Stimulated activated memory B cell treated with anti-CD40 and anti-IgM and Interleukin-4, amounts not matched to agents 10 μg/mL and 1 μg/mL and 100 μg/mL, for 72 hours (primary cell): ENCODE data around the gene VPS51.

Experiments used
- ATAC-seq: fragments of 150-1000 bp; cut with Tn5 transposase; 2 replicates; pipeline ENCODE4 v1.10.0; 2021
- H3K27ac Mint-ChIP-seq: one replicate; pipeline ENCODE4 v1.8.0; 2022; ENCODE audit warnings: mild to moderate bottlenecking, mixed read lengths
- H3K27me3 Mint-ChIP-seq: one replicate; pipeline ENCODE4 v1.8.0; 2022; ENCODE audit warnings: mixed read lengths
- H3K36me3 Mint-ChIP-seq: one replicate; pipeline ENCODE4 v1.8.0; 2022; ENCODE audit warnings: mixed read lengths
- H3K4me1 Mint-ChIP-seq: one replicate; pipeline ENCODE4 v1.8.0; 2022; ENCODE audit warnings: mixed read lengths
- H3K4me3 Mint-ChIP-seq: one replicate; pipeline ENCODE4 v1.8.0; 2022; ENCODE audit warnings: mild to moderate bottlenecking, moderate library complexity, mixed read lengths
- H3K9me3 Mint-ChIP-seq: one replicate; pipeline ENCODE4 v1.8.0; 2022; ENCODE audit warnings: mixed read lengths

Gene VPS51

GRCh38 chr11:65129649-65130441 is 33.8 kb downstream of the VPS51 start:
- peaks cover 72% of the 10 kb centered on the region for H3K4me1 Mint-ChIP-seq
- no peaks in the 10 kb centered on the region for H3K27me3 Mint-ChIP-seq
- H3K36me3 Mint-ChIP-seq, result peaks cover 70% of the 10 kb centered on the region
- ATAC-seq, result no peak
- H3K27ac Mint-ChIP-seq, result peak overlapping the region; percentile 98
- H3K9me3 Mint-ChIP-seq, result no peaks in the 10 kb centered on the region
- peak overlapping the region; percentile 73 for H3K4me3 Mint-ChIP-seq

- no peaks in the 10 kb centered on the region for H3K27me3 Mint-ChIP-seq
- peak overlapping the region; percentile 73 for H3K4me3 Mint-ChIP-seq
- ATAC-seq, result no peak
- peaks cover 81% of the 10 kb centered on the region for H3K4me1 Mint-ChIP-seq
- peaks cover 63% of the 10 kb centered on the region for H3K36me3 Mint-ChIP-seq
- H3K9me3 Mint-ChIP-seq, result no peaks in the 10 kb centered on the region
- peak overlapping the region; percentile 98 for H3K27ac Mint-ChIP-seq
Measured at GRCh38 chr11:65130631-65131416, 34.8 kb downstream of the VPS51 start.

GRCh38 chr11:65131417-65131776 is 35.4 kb downstream of the VPS51 start:
- no peak for ATAC-seq
- no peaks in the 10 kb centered on the region for H3K27me3 Mint-ChIP-seq
- peak overlapping the region; percentile 98 for H3K27ac Mint-ChIP-seq
- H3K4me3 Mint-ChIP-seq, result peak overlapping the region; percentile 94
- peaks cover 85% of the 10 kb centered on the region for H3K4me1 Mint-ChIP-seq
- H3K9me3 Mint-ChIP-seq, result no peaks in the 10 kb centered on the region
- peaks cover 60% of the 10 kb centered on the region for H3K36me3 Mint-ChIP-seq

GRCh38 chr11:65131895-65132237 is 35.9 kb downstream of the VPS51 start:
- H3K4me1 Mint-ChIP-seq, result peaks cover 85% of the 10 kb centered on the region
- peak overlapping the region; percentile 94 for H3K4me3 Mint-ChIP-seq
- peak overlapping the region; percentile 98 for H3K27ac Mint-ChIP-seq
- H3K9me3 Mint-ChIP-seq, result no peaks in the 10 kb centered on the region
- no peaks in the 10 kb centered on the region for H3K27me3 Mint-ChIP-seq
- H3K36me3 Mint-ChIP-seq, result peaks cover 58% of the 10 kb centered on the region
- no peak for ATAC-seq

GRCh38 chr11:65132238-65132987 is 36.4 kb downstream of the VPS51 start:
- peak; percentile 80 for ATAC-seq
- H3K9me3 Mint-ChIP-seq, result no peaks in the 10 kb centered on the region
- peaks cover 84% of the 10 kb centered on the region for H3K4me1 Mint-ChIP-seq
- peaks cover 53% of the 10 kb centered on the region for H3K36me3 Mint-ChIP-seq
- peak overlapping the region; percentile 94 for H3K4me3 Mint-ChIP-seq
- no peaks in the 10 kb centered on the region for H3K27me3 Mint-ChIP-seq
- peak overlapping the region; percentile 98 for H3K27ac Mint-ChIP-seq

- ATAC-seq, result peak; percentile 57
- H3K9me3 Mint-ChIP-seq, result no peaks in the 10 kb centered on the region
- peaks cover 81% of the 10 kb centered on the region for H3K4me1 Mint-ChIP-seq
- H3K27ac Mint-ChIP-seq, result peak overlapping the region; percentile 98
- peaks cover 48% of the 10 kb centered on the region for H3K36me3 Mint-ChIP-seq
- no peaks in the 10 kb centered on the region for H3K27me3 Mint-ChIP-seq
- peak overlapping the region; percentile 94 for H3K4me3 Mint-ChIP-seq
Measured at GRCh38 chr11:65132988-65133700, 37.1 kb downstream of the VPS51 start.

GRCh38 chr11:65133724-65134123 is 37.7 kb downstream of the VPS51 start:
- peaks cover 43% of the 10 kb centered on the region for H3K36me3 Mint-ChIP-seq
- no peaks in the 10 kb centered on the region for H3K27me3 Mint-ChIP-seq
- H3K27ac Mint-ChIP-seq, result peak overlapping the region; percentile 98
- H3K4me3 Mint-ChIP-seq, result peak overlapping the region; percentile 94
- peaks cover 75% of the 10 kb centered on the region for H3K4me1 Mint-ChIP-seq
- ATAC-seq, result no peak
- H3K9me3 Mint-ChIP-seq, result no peaks in the 10 kb centered on the region

GRCh38 chr11:65134240-65134951 is 38.4 kb downstream of the VPS51 start, which contains the start of gene SYVN1:
TSS of gene SYVN1 (minus strand) at chr11:65134519. CDS start at chr11:65133601, 918 bp downstream.
- peaks cover 38% of the 10 kb centered on the region for H3K36me3 Mint-ChIP-seq
- H3K27ac Mint-ChIP-seq, result peak within 1 kb of the TSS; percentile 98
- peak; percentile 84 for ATAC-seq
- peak within 1 kb of the TSS; percentile 94 for H3K4me3 Mint-ChIP-seq
- H3K27me3 Mint-ChIP-seq, result no peaks in the 10 kb centered on the region
- H3K9me3 Mint-ChIP-seq, result no peaks in the 10 kb centered on the region
- peaks cover 70% of the 10 kb centered on the region for H3K4me1 Mint-ChIP-seq

GRCh38 chr11:65134952-65135632 is 39.1 kb downstream of the VPS51 start:
- ATAC-seq, result peak; percentile 88
- H3K9me3 Mint-ChIP-seq, result no peaks in the 10 kb centered on the region
- peak overlapping the region; percentile 98 for H3K27ac Mint-ChIP-seq
- no peaks in the 10 kb centered on the region for H3K27me3 Mint-ChIP-seq
- peaks cover 63% of the 10 kb centered on the region for H3K4me1 Mint-ChIP-seq
- peak overlapping the region; percentile 94 for H3K4me3 Mint-ChIP-seq
- peaks cover 31% of the 10 kb centered on the region for H3K36me3 Mint-ChIP-seq

- ATAC-seq, result no peak
- Mint-ChIP-seq H3K9me3 (no peaks in the 10 kb centered on the region), H3K4me1 (peaks cover 57% of the 10 kb centered on the region)
Measured at GRCh38 chr11:65135633-65136145, 39.7 kb downstream of the VPS51 start.

GRCh38 chr11:65136515-65137096 is 40.6 kb downstream of the VPS51 start:
- Mint-ChIP-seq H3K27me3 (no peaks in the 10 kb centered on the region), H3K36me3 (peaks cover 19% of the 10 kb centered on the region), H3K9me3 (no peaks in the 10 kb centered on the region), H3K27ac (peak overlapping the region; percentile 98), H3K4me3 (no peak overlapping the region), H3K4me1 (peaks cover 49% of the 10 kb centered on the region)
- ATAC-seq, result no peak

More at GRCh38 chr11:65135633-65136145, 39.7 kb downstream of the VPS51 start:
- Mint-ChIP-seq H3K36me3 (peaks cover 25% of the 10 kb centered on the region), H3K27me3 (no peaks in the 10 kb centered on the region), H3K27ac (peak overlapping the region; percentile 98), H3K4me3 (peak overlapping the region; percentile 94)

GRCh38 chr11:65141896-65142494 is 46.0 kb downstream of the VPS51 start:
- H3K27ac Mint-ChIP-seq, result no peak overlapping the region
- no peaks in the 10 kb centered on the region for H3K9me3 Mint-ChIP-seq
- no peaks in the 10 kb centered on the region for H3K27me3 Mint-ChIP-seq
- no peak overlapping the region for H3K4me3 Mint-ChIP-seq
- peaks cover 30% of the 10 kb centered on the region for H3K4me1 Mint-ChIP-seq
- ATAC-seq, result no peak
- H3K36me3 Mint-ChIP-seq, result peaks cover 4% of the 10 kb centered on the region
